Measurements from ENCODE around the gene DTD2. TPM values are rescaled to one million over a fixed set of nuclear protein-coding genes. Genes with fewer than 3 reads are reported as not detected.
A peak's percentile ranks its signal among the peaks of the same experiment; 100 is the strongest.

DTD2 gene
- total RNA-seq, 1 experiment from 2014 or later: 15.2 TPM

DNA sequence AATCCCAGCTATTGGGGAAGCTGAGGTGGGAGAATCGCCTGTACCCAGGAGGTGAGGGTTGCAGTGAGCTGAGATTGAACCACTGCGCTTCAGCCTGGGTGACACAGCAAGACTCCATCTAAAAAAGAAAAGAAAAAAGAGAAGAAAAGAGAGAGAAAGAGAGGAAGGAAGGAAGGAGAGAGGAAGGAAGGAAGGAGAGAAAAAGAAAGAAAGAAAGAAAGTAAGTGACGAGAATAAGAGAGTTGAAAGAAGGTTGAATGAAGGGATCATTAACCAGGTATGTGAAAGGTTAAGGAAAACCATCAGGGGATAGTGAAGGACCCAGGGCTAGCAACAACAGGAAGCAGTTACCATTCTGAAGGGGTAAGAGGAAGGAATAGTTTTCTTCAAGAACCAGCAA lies 4.2 kb upstream of the DTD2 start:
- ChIA-PET CTCF (no interaction called here), POLR2A (no interaction called here)
- Histone ChIP-seq H3K36me3 (ENCODE audit: control insufficient read depth, insufficient read depth, low read length) (peaks cover 4% of the 10 kb centered on the region; the same call in 1 of the 2 replicates), H3K27me3 (ENCODE audit: control insufficient read depth, insufficient read depth, low read length) (no peaks in the 10 kb centered on the region), H3K27ac (ENCODE audit: low read length) (no peak overlapping the region), H3K4me1 (ENCODE audit: control insufficient read depth, insufficient read depth, low read length) (peaks cover 4% of the 10 kb centered on the region; the same call in 1 of the 2 replicates), H3K4me3 (ENCODE audit: low read depth in 2 of 2, low read length in 2 of 2) (no peak overlapping the region), H3K9me3 (ENCODE audit: control insufficient read depth, insufficient read depth, low read depth, low read length) (no peaks in the 10 kb centered on the region)
- TF ChIP-seq, protein P1, sequence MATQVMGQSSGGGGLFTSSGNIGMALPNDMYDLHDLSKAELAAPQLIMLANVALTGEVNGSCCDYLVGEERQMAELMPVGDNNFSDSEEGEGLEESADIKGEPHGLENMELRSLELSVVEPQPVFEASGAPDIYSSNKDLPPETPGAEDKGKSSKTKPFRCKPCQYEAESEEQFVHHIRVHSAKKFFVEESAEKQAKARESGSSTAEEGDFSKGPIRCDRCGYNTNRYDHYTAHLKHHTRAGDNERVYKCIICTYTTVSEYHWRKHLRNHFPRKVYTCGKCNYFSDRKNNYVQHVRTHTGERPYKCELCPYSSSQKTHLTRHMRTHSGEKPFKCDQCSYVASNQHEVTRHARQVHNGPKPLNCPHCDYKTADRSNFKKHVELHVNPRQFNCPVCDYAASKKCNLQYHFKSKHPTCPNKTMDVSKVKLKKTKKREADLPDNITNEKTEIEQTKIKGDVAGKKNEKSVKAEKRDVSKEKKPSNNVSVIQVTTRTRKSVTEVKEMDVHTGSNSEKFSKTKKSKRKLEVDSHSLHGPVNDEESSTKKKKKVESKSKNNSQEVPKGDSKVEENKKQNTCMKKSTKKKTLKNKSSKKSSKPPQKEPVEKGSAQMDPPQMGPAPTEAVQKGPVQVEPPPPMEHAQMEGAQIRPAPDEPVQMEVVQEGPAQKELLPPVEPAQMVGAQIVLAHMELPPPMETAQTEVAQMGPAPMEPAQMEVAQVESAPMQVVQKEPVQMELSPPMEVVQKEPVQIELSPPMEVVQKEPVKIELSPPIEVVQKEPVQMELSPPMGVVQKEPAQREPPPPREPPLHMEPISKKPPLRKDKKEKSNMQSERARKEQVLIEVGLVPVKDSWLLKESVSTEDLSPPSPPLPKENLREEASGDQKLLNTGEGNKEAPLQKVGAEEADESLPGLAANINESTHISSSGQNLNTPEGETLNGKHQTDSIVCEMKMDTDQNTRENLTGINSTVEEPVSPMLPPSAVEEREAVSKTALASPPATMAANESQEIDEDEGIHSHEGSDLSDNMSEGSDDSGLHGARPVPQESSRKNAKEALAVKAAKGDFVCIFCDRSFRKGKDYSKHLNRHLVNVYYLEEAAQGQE (IDR thresholded peaks at IDR 0.05; ENCODE audit: insufficient read depth in 1 of 2, low read depth in 2 of 2, low read length in 1 of 2): no peak
- no peak for TF ChIP-seq TCF7L2 (IDR thresholded peaks at IDR 0.05; ENCODE audit: low read depth, low read length)
- TF ChIP-seq POLR2AphosphoS5 (IDR thresholded peaks at IDR 0.05; ENCODE audit: low read depth, low read length): no peak
- TF ChIP-seq, protein P2, sequence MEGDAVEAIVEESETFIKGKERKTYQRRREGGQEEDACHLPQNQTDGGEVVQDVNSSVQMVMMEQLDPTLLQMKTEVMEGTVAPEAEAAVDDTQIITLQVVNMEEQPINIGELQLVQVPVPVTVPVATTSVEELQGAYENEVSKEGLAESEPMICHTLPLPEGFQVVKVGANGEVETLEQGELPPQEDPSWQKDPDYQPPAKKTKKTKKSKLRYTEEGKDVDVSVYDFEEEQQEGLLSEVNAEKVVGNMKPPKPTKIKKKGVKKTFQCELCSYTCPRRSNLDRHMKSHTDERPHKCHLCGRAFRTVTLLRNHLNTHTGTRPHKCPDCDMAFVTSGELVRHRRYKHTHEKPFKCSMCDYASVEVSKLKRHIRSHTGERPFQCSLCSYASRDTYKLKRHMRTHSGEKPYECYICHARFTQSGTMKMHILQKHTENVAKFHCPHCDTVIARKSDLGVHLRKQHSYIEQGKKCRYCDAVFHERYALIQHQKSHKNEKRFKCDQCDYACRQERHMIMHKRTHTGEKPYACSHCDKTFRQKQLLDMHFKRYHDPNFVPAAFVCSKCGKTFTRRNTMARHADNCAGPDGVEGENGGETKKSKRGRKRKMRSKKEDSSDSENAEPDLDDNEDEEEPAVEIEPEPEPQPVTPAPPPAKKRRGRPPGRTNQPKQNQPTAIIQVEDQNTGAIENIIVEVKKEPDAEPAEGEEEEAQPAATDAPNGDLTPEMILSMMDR (IDR thresholded peaks at IDR 0.05): no peak
- intact Hi-C loops (cut with micrococcal nuclease; ENCODE audit: unreplicated experiment) (no loop called here), in situ Hi-C loops (cut with HindIII; ENCODE audit: low pct_unique_long_range_greater_than_20kb, low sequenced_read_pairs) (no loop called here)
- DNase-seq (ENCODE audit: low read depth, low spot score): no peak
- ATAC-seq: no peak
- no TSS peak for BruUV-seq (replicated peaks)

DNA sequence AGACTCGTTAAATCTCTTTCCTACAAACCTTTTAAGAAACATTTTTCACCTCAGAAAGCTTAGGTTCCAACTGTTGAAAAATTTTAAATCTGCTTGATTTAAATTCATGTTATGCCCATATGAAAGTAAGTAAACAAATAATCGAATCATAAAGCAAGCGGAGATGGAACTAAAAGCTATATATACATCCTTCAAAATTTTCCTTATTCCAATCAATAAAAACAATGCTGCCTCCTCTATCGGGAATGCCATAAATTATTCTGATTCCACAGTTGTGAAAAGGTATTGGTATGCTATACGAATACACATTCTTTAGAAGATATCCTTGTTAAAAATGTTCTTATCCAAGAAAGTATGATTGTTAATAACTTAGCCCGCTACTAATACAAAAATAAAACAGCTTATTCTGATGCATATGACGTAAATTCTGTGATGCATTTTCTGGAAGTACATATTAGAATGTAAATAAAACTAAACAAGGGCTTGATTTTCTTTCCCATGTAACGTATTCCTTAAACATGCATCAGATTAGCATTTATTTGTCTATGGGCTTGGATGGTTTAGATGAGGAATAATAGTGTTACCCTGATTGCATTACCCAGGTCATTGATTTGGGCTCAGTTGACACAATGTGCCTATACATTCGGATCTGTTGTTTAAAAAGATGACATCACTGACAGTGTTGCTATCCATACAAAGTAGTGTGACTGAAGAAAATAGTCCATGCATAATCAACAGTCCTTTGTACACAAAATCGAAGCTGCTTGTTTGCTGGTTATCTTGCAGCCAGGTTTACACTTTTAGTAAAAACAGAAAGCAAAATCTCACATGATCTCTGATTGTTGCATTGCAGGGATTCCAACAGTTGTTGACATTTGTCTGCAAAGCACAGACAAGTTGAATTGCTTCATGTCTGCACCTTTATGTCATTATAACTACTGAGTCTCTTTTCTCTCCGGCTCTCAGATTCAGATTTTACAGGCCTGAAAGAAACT lies 656 bp upstream of the DTD2 start:
- POLR2A ChIA-PET: interaction anchor here (0.7 kb wide), 2 partner anchors 642 to 757 kb away, joined by 3 to 9 read pairs; no protein-coding TSS in a partner anchor
- TF ChIP-seq, protein P1 (IDR thresholded peaks at IDR 0.05; ENCODE audit: insufficient read depth in 1 of 2, low read depth in 2 of 2, low read length in 1 of 2): no peak
- no peak for TF ChIP-seq SIN3A (IDR thresholded peaks at IDR 0.05; ENCODE audit: borderline replicate concordance, insufficient read depth, low read depth, low read length)
- TF ChIP-seq, protein P2 (IDR thresholded peaks at IDR 0.05): no peak
- no peak for TF ChIP-seq TCF7L2 (IDR thresholded peaks at IDR 0.05; ENCODE audit: low read depth, low read length)
- TF ChIP-seq POLR2AphosphoS5 (IDR thresholded peaks at IDR 0.05; ENCODE audit: low read depth, low read length): no peak
- BruUV-seq (replicated peaks): no TSS peak
- intact Hi-C loops (cut with micrococcal nuclease; ENCODE audit: unreplicated experiment) (no loop called here), in situ Hi-C loops (cut with HindIII; ENCODE audit: low pct_unique_long_range_greater_than_20kb, low sequenced_read_pairs) (no loop called here)
- CTCF ChIA-PET: no interaction called here
- DNase-seq (ENCODE audit: low read depth, low spot score): no peak
- no peak for ATAC-seq
- Histone ChIP-seq H3K4me3 (ENCODE audit: low read depth in 2 of 2, low read length in 2 of 2) (peak overlapping the region; percentile 74 to 89), H3K36me3 (ENCODE audit: control insufficient read depth, insufficient read depth, low read length) (peaks cover 4% of the 10 kb centered on the region), H3K27me3 (ENCODE audit: control insufficient read depth, insufficient read depth, low read length) (no peaks in the 10 kb centered on the region), H3K27ac (ENCODE audit: low read length) (peak overlapping the region; percentile 61), H3K9me3 (ENCODE audit: control insufficient read depth, insufficient read depth, low read depth, low read length) (no peaks in the 10 kb centered on the region), H3K4me1 (ENCODE audit: control insufficient read depth, insufficient read depth, low read length) (peaks cover 4% of the 10 kb centered on the region; the same call in 1 of the 2 replicates)
